ENCODE results near the gene JAKMIP3.

The JAKMIP3 gene

GRCh38 chr10:132097609-132098377, 32.0 kb downstream of the JAKMIP3 start:
- DNase-seq (ENCODE audit: low read depth in 2 of 3, low spot score in 1 of 3): no peak

GRCh38 chr10:132098539-132099388, 33.0 kb downstream of the JAKMIP3 start:
- DNase-seq (ENCODE audit: low read depth in 2 of 3, low spot score in 1 of 3): no peak

- DNase-seq (ENCODE audit: low read depth in 2 of 3, low spot score in 1 of 3): no peak
Observed at GRCh38 chr10:132099389-132100090, 33.8 kb downstream of the JAKMIP3 start.

GRCh38 chr10:132100091-132100481, 34.3 kb downstream of the JAKMIP3 start:
- no peak for DNase-seq (ENCODE audit: low read depth in 2 of 3, low spot score in 1 of 3)

- DNase-seq (ENCODE audit: low read depth in 2 of 3, low spot score in 1 of 3): no peak
Observed at GRCh38 chr10:132100556-132101349, 35.0 kb downstream of the JAKMIP3 start.

- no peak for DNase-seq (ENCODE audit: low read depth in 2 of 3, low spot score in 1 of 3)
Observed at GRCh38 chr10:132101529-132101928, 35.8 kb downstream of the JAKMIP3 start.

GRCh38 chr10:132102071-132102716, 36.4 kb downstream of the JAKMIP3 start:
- no peak for DNase-seq (ENCODE audit: low read depth in 2 of 3, low spot score in 1 of 3)

GRCh38 chr10:132102717-132103110, 37.0 kb downstream of the JAKMIP3 start:
- DNase-seq (ENCODE audit: low read depth in 2 of 3, low spot score in 1 of 3): no peak

- no peak for DNase-seq (ENCODE audit: low read depth in 2 of 3, low spot score in 1 of 3)
Observed at GRCh38 chr10:132103116-132103910, 37.6 kb downstream of the JAKMIP3 start.

GRCh38 chr10:132104062-132104461, 38.3 kb downstream of the JAKMIP3 start:
- DNase-seq (ENCODE audit: low read depth in 2 of 3, low spot score in 1 of 3): no peak

- no peak for DNase-seq (ENCODE audit: low read depth in 2 of 3, low spot score in 1 of 3)
Observed at GRCh38 chr10:132104471-132105301, 38.9 kb downstream of the JAKMIP3 start.

GRCh38 chr10:132105302-132105995, 39.7 kb downstream of the JAKMIP3 start:
- no peak for DNase-seq (ENCODE audit: low read depth in 2 of 3, low spot score in 1 of 3)

GRCh38 chr10:132106431-132106830, 40.7 kb downstream of the JAKMIP3 start:
- no peak for DNase-seq (ENCODE audit: low read depth in 2 of 3, low spot score in 1 of 3)

GRCh38 chr10:132107186-132107948, 41.6 kb downstream of the JAKMIP3 start:
- DNase-seq (ENCODE audit: low read depth in 2 of 3, low spot score in 1 of 3): no peak

- no peak for DNase-seq (ENCODE audit: low read depth in 2 of 3, low spot score in 1 of 3)
Observed at GRCh38 chr10:132107949-132108877, 42.5 kb downstream of the JAKMIP3 start.
